ENCODE data around the gene SMIM26.
"Not testable (repeated sequence)": the region's sequence is repeated elsewhere in the genome, so short reads cannot be mapped to it uniquely, and the experiment has no call there.

Gene SMIM26, protein sequence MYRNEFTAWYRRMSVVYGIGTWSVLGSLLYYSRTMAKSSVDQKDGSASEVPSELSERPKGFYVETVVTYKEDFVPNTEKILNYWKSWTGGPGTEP

DNA sequence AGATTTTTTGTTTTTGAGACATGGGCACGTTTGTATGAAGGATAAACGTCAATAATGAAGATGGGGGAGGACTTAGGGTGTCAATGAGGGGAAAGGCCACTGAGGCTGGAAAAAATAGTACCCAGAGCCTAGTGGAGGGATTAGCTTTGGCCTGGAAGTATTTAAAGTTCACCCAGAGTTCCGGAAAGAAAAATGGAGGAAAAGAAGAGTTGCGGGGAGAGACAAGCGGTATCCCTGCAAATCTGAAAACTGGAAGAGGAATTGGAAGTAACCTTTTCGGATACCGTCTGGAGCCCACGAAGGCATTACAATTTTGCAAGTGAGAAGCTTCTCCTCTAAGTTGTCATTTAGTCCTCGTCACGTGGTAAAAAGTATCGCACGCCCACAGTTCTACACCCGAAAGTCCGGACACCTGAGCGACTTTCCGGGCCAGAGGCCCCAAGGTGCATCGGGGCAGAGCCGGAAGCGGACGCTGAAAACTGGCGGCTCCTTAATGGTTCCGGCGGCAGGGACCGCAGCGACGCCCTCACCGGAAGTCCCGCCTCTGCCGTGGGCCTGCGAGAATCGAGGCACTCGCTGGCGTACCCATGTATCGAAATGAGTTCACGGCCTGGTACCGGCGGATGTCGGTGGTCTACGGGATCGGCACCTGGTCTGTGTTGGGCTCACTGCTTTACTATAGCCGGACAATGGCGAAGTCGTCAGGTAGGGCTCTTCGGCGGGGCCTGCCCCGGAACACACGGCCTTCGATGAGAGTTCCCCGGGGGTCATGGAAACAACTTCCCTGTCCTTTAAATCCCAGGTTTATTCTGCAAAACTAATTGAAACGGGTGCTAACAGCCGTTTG lies at the start of gene SMIM26:
SMIM26 (plus strand) TSS at position 541 of the 847 bp plus-strand sequence; CDS start at position 588, 47 bp downstream.
- in situ Hi-C loops (cut with HindIII; ENCODE audit: low sequenced_read_pairs): no loop called here

DNA sequence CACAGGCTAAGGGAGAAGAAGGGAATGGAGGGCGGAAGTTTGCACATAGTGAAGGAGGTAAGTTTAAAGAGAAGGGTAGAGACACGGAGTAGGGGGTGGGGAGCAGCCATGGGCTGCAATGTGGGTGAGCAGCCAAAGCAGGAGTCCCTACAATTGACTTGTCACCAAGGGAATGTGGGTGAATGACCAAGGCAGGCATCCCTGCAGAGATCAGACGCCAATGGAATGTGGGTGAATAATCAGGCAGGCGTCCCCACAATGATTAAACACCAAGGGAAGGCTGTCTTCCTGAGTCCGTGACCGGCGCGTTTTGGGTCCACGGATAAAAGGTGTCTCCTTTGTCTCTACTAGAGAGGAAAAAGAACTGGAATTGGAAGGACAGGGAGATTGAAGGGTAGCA lies 45.2 kb upstream of the SMIM26 start:
- in situ Hi-C loops (cut with HindIII; ENCODE audit: low sequenced_read_pairs): not testable (repeated sequence)

DNA sequence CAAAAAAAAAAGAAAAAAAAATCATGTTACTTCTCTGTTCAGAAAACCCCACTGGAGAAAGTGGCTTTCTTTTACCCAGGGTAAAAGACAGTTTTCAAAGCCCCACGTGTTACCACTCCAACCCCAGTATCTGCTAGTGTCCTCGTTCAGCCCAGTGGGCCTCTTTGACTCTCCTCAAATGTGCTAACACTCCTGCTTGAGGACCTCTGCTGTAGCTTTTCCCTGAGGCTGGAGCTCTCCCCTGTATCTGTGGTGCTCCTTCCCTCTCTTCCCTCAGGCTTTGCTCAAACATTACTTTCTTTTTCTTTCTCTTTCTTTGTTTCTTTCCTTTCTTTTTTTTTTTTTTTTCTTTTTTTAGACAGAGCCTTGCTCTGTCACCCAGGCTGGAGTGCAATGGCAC lies 44.2 kb upstream of the SMIM26 start:
- in situ Hi-C loops (cut with HindIII; ENCODE audit: low sequenced_read_pairs): no loop called here

DNA sequence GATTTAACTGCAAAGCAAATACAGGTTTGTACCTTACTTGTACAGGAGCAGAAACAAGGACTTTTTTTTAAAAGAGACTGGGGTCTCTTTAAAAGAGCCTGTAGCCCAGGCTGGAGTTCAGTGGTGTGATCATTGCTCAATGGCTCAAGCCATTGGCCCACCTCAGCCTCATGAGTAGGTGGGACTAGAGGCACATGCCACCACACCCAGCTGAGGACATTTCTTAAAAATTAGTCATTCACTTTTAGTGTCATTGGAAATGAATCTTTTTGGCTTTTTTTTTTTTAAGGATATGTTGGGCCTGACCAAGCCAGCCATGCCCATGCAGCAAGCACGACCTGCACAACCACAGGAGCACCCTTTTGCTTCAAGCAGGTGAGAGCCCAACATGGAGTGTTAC lies 42.6 kb upstream of the SMIM26 start:
- in situ Hi-C loops (cut with HindIII; ENCODE audit: low sequenced_read_pairs): no loop called here

DNA sequence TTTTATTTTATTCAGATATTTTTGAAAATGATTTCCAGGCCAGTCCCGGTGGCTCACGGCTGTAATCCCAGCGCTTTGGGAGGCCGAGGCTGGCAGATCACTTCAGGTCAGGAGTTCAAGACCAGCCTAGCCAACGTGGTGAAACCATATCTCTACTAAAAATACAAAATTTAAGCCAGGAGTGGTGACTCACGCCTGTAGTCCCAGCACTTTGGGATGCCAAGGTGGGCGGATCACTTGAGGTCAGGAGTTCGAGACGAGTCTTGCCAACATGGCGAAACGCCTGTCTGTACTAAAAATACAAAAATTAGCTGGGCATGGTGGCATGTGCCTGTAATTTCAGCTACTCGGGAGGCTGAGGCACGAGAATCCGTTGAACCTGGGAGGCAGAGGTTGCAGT lies 40.5 kb upstream of the SMIM26 start:
- in situ Hi-C loops (cut with HindIII; ENCODE audit: low sequenced_read_pairs): not testable (repeated sequence)

DNA sequence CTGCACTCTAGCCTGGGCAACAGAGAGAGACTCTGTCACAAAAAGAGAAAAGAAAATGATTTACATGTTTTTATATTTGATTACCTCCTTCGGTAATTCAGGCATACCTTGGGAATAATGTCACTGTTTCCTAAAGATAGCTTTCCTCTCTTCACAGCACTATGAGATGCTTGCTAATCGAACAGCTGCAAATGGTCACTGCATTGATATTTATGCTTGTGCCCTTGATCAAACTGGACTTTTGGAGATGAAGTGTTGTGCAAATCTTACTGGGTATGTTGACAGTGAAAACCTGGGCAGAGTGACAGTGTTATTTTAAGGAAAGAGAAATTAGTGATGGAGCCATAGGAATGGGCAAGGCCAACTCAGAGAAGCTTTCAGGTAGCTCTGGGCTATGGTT lies 39.9 kb upstream of the SMIM26 start:
- in situ Hi-C loops (cut with HindIII; ENCODE audit: low sequenced_read_pairs): no loop called here

DNA sequence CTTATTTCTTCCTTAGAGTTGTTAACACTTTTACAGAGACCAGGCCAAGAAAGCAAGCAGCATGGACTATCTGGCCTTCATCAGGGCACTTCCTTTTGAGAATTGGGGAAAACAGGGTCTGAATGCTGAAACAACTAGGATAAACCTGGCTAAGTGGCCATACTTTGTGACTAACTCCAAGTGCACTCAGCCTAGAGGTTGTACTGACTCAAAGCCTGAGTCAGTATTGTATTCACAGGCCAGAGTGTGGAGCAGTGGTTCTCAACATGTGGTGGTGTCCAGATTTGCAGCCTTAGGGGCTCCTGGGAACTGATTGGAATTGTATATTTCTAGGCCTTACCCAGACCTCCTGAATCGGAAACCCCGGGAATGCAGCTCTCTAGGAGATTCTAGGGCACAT lies 39.4 kb upstream of the SMIM26 start:
- in situ Hi-C loops (cut with HindIII; ENCODE audit: low sequenced_read_pairs): no loop called here

DNA sequence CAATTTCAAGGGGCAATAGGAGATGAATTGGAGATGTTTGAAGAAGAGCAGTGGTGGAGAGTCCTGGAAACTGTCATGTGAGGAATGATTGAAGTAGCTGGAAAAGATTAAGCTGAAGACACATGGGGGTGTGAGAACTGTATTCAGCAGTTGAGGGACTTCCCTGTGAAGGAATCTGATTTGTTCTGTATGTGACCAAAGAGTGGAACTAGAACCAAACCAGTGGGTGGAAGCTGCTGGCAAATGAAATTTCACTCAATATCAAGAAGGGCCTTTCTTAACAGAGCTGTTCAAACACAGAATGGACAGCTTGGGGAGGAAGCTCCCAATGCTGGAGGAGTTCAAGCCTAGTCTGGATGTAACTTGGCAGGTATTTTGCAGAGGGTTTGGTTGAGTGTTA lies 38.2 kb upstream of the SMIM26 start:
- in situ Hi-C loops (cut with HindIII; ENCODE audit: low sequenced_read_pairs): no loop called here

DNA sequence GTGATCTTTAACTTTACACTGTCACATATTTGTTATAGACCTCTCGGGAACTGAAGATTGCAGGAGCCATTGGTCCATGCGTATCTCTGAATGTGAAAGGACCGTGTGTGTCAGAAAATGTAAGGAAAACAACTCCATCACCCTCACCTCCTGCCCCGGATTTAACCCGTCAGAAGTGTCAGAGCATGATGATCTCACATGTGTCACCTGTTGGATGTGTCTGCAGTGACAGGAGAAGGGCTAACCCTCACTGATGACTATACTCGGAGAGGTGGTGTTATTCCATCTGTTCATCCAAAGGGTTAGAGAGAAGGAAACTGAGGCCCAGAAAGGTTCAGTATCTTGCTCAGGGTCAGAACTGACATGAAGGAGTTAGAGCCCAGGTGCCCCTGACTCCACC lies 34.6 kb upstream of the SMIM26 start:
- in situ Hi-C loops (cut with HindIII; ENCODE audit: low sequenced_read_pairs): no loop called here

DNA sequence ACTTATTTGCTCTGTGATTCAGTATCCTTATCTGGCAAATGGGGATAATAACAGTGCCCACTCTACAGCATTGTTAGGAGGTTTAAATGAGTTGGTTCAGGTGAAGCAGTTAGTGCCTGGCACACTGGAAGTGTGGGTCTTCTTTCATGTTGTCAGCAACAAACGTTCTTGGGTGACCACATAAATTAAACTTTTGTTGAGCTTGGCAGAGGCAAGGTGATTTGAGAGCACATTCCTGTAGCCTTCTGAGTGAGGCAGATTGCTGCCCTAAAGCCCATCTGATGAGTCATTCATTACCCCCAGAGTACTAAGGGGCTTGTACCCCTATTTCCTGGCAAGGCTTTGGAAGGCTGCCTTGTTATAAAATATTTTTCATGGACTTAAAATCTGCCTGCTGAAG lies 33.7 kb upstream of the SMIM26 start:
- in situ Hi-C loops (cut with HindIII; ENCODE audit: low sequenced_read_pairs): no loop called here

DNA sequence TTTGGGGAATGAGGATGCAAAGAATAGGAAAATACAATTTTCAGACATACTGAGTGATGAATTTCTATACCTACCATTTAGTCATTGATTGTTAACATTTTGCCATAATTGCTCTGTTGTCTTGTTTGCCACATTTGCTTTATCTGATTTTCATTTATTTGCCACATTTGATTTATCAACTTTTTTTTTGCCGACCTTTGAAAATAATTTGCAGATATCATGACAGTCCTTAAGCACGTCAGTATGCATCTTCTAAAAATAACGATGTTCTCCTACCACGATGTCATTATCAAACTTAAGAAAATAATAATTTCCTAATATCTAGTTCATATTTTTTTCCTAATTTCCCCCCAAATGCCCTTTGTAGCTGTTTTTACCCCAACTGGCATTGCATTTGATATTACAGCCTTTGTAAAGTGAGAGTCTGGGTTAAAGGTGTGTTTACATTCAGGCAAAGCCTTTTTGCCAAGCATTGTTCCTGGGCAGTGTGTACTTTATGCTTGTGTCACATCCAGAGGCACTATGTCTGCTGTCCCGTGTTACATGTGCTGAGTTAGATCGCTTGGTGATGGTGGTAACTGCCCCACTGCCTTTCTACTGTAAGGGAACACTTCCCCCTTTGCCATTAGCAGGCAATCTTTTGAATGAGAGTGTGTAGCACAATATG lies 33.1 kb upstream of the SMIM26 start:
- in situ Hi-C loops (cut with HindIII; ENCODE audit: low sequenced_read_pairs): no loop called here

DNA sequence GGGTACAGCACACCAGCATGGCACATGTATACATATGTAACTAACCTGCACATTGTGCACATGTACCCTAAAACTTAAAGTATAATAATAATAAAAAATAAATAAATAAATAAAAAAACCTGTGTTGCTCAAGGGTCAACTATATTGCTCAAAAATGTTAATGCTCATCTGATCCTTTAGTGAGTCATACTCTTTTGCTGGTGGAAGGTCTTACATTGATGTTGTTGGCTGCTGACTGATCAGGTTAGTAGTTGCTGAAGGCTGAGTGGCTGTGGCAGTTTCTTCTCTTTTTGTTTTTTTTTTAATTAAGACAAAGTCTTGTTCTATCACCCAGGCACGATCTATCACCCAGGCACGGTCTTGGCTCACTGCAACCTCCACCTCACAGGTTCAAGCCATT lies 29.6 kb upstream of the SMIM26 start:
- in situ Hi-C loops (cut with HindIII; ENCODE audit: low sequenced_read_pairs): no loop called here

DNA sequence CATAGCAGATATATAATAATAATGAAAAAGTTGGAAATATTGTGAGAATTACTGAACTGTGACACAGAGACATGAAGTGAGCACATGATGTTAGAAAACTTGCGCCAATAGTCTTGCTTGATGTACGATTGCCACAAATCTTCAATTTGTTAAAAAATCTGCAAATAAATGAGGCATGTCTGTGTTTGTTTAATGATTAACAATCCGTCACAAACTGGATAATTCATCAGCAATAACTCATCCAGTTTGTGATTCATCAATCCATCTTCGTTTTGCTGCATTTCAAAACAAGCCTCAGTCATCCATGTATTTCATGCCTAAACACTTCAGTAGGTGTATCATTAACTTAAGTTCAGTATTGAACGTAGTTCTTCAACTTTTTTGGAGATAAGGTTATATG lies 25.5 kb upstream of the SMIM26 start:
- in situ Hi-C loops (cut with HindIII; ENCODE audit: low sequenced_read_pairs): no loop called here

DNA sequence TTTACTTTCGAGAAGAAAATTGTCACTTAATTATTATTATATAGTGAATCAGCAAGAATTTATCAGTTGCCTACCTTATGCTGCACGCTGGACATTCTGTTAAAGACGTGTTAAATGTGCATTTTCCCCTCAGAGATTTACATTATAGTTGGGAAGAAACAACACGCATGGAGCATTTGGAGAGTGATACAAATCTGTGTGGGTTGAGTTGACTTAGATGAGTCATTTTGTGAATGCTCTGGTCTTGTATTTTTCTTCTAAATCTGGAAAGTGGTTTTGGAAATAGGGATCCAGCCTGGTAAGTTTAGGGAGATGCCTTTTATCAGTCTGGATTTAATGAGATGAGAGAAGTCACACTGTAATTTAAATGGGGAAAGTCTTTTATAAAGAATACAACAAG lies 24.0 kb upstream of the SMIM26 start:
- in situ Hi-C loops (cut with HindIII; ENCODE audit: low sequenced_read_pairs): no loop called here

DNA sequence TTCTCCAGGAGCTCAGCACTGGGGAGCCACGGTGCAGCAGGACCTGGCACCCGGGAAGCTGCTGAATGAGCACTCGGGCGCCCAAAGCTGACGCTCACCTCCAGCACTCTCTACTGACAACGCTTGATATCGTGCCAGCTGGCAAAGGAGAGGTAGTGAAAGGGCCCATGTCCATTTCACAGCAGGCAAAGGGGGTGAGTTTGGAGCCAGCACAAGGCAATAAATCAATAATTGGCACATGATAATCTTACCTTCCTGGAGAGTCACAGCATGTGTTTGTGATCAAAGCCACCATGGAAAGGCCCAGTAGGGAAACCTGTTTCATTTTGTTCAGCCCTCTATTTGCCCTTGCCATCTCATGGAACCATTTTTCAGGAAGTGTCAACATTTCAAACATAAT lies 23.3 kb upstream of the SMIM26 start:
- in situ Hi-C loops (cut with HindIII; ENCODE audit: low sequenced_read_pairs): no loop called here

DNA sequence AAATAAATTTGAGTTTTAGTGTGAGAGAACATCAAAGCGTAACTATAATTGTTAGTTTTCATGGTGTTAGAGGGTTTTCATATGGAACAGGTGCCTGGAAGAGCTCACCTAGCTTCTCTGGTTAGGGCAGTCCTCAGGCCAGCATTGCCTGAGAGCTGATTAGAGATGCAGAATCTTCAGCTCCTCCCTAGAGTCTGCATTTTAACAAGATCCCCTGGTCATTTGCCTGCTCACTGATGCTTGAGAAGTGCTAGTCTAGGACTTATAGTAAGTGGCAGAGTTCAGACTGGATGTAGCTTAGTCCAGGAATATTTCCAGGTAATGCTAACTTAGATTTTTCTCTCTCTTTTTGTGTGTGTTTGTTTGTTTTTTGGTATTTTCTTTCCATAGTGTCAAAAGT lies 21.7 kb upstream of the SMIM26 start:
- in situ Hi-C loops (cut with HindIII; ENCODE audit: low sequenced_read_pairs): no loop called here

DNA sequence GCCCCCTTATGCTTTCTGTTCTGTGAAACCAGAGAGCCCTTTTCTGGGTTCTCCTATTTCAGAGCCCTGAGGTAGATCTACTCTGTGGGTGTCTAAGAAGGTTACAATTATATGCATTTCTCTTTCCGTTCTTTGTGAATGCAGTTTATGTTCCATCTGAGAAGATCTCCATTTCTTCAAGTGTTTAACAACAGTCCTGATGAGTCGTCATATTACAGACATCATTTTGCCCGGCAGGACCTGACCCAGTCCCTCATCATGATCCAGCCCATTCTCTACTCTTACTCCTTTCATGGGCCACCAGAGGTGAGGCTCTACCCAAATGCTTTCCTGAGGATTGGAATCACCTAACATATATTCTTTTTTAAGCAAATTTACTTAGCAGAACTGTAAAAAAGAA lies 18.8 kb upstream of the SMIM26 start:
- in situ Hi-C loops (cut with HindIII; ENCODE audit: low sequenced_read_pairs): no loop called here

DNA sequence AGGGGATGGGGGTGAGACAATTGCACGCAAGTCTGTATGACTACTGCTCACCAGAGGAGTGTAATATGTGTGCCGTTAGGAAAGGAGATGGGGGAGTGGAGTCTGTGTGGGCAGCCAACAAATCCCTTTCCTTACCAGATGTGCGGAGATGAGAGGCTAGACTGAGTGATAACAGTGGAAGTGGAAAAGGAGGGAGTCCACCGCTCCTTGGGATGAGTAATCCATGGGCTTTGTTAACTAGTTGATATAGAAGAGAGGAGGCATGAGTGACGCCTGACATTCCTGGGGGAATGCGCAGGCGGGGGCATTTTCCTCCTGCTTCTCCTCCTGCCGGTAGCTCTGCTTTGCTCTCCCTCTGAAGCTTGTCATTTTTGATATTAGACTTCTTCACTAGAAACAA lies 13.5 kb upstream of the SMIM26 start:
- in situ Hi-C loops (cut with HindIII; ENCODE audit: low sequenced_read_pairs): no loop called here

DNA sequence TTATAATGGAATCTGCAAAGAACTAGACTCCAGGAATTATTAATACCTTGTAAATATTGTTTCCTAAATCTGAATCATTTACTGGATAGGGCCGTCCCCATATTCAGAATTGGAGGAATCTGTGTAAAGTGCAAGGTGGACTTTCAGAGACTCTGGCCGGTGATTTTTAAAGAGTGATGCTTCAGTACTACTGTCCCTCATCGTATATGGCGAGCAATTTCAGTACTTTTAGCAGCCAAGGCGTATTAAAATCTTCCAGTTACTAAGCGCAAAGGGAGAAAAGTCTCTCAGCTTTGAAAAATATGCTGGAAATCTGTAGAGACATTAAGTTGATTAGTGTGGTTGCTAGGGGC lies 483 bp downstream of the SMIM26 start:
- in situ Hi-C loops (cut with HindIII; ENCODE audit: low sequenced_read_pairs): no loop called here

DNA sequence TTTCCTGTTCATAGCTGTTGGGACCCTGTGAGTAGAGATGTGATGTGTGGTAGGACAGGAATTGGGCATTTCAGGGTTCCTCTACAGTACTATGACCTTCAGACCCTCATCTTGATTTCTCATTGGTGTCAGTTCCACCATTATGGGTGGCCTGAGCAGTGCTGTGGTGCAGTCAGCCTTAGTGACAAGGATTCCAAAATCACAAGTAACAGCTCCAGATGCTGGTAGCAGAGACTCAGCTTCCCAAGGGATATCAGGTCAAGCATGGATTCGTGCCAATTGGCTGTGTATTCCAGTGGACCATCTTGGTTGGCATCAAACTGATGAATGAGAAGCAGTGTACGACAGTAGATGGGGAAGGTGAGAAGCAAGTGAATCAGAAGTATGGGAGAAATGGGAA lies 3.8 kb downstream of the SMIM26 start:
- in situ Hi-C loops (cut with HindIII; ENCODE audit: low sequenced_read_pairs): no loop called here

DNA sequence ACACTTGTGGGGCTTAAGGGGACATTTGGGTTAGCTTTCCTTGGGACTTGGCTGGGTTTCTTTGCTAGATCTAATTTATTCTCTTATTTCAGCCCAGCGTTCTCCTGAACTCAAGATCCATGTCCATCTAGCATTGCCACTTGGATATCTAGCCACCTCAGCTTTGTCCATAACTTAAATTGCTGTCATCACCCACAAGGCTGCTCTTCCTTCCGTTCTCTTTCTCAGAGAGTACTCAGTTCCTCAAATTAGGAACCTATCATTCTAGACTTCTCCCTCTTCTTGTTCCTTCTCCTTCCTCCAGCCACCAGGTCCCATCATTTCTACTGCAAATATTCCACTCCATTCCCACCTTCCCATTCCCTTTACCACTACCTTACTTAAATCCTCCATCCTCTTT lies 4.3 kb downstream of the SMIM26 start:
- in situ Hi-C loops (cut with HindIII; ENCODE audit: low sequenced_read_pairs): no loop called here

DNA sequence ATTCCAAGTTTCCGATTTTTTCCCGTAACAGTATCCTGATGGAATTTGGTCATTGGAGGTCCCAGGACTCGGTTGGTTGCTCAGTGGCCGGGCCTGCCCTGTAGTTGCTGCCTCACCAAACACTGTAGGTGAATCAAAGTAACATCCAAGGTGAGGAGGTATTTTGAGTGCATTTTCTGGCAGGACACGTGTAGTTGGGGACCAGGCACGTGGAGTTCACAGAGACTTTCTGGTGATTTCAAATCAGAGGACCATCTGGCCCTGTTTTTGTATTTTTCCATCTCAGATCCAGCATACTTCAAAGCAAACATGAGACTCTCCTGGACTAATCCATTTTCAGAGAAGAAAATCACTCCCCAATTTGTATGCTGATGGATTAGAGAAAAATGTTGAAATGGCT lies 10.7 kb downstream of the SMIM26 start:
- in situ Hi-C loops (cut with HindIII; ENCODE audit: low sequenced_read_pairs): no loop called here
